Measurements from ENCODE around the gene FNBP1L. TPM values are rescaled to one million over a fixed set of nuclear protein-coding genes. Genes with fewer than 3 reads are reported as not detected.

Gene FNBP1L
- total and polyA plus RNA-seq, 9 of the 15 experiments (the other 6 are each of a cell fraction or from before 2014, with no cell fraction given): 1.4 to 6.9 (median 5.9) TPM

- TF ChIP-seq RREB1 (CRISPR knock-in tag; IDR thresholded peaks at IDR 0.05) (no peak), ZBTB8A (IDR thresholded peaks at IDR 0.05; ENCODE audit: partially characterized antibody) (no peak), PPARD (CRISPR knock-in tag; IDR thresholded peaks at IDR 0.05) (no peak), ETS1 (conservative IDR thresholded peaks at IDR 0.05; ENCODE audit: control insufficient read depth, low read depth, low read length) (no peak), BHLHE40 (IDR thresholded peaks at IDR 0.05; ENCODE audit: low read length) (no peak), ARHGAP35 (IDR thresholded peaks at IDR 0.05; ENCODE audit: partially characterized antibody) (no peak), SRSF1 (IDR thresholded peaks at IDR 0.05; ENCODE audit: low read depth, low read length) (no peak), PCBP2 (IDR thresholded peaks at IDR 0.05; ENCODE audit: low read depth, low read length, poor library complexity, severe bottlenecking) (no peak), DDX20 (tag; IDR thresholded peaks at IDR 0.05; ENCODE audit: low read depth) (no peak), ATF6 (CRISPR knock-in tag; IDR thresholded peaks at IDR 0.05) (no peak), ARID4B (CRISPR knock-in tag; IDR thresholded peaks at IDR 0.05) (no peak; the same call in 1 of the 2 replicates), ATF1 (CRISPR knock-in tag; IDR thresholded peaks at IDR 0.05) (no peak), ATF1 (tag; IDR thresholded peaks at IDR 0.05) (no peak; the same call in 1 of the 2 replicates), BMI1 (IDR thresholded peaks at IDR 0.05; ENCODE audit: low read length) (no peak)
Observed at GRCh38 chr1:93447481-93448291, at the start of gene FNBP1L (continued).
